ENCODE data around the gene RNF150. TPM values are rescaled to one million over a fixed set of nuclear protein-coding genes. Genes with fewer than 3 reads are reported as not detected.

Gene RNF150
- total RNA-seq, 1 donor from 2014 or later: 5.8 TPM

- Mint-ChIP-seq H3K27ac (ENCODE audit: unreplicated experiment) (no peak overlapping the region), H3K4me3 (ENCODE audit: unreplicated experiment) (no peak overlapping the region), H3K36me3 (ENCODE audit: low read depth, unreplicated experiment) (no peaks in the 10 kb centered on the region), H3K9me3 (ENCODE audit: unreplicated experiment) (no peaks in the 10 kb centered on the region), H3K4me1 (ENCODE audit: unreplicated experiment) (peaks cover 17% of the 10 kb centered on the region), H3K27me3 (ENCODE audit: unreplicated experiment) (no peaks in the 10 kb centered on the region)
- no peak for DNase-seq (ENCODE audit: low spot score)
- TF ChIP-seq CTCF (IDR thresholded peaks at IDR 0.05; ENCODE audit: unreplicated experiment): no peak
These were observed 229.5 kb downstream of the RNF150 start for GRCh38 chr4:140903522-140904475.

GRCh38 chr4:140901736-140902336 lies 231.4 kb downstream of the RNF150 start:
- Mint-ChIP-seq H3K9me3 (ENCODE audit: unreplicated experiment) (no peaks in the 10 kb centered on the region), H3K4me3 (ENCODE audit: unreplicated experiment) (no peak overlapping the region), H3K27me3 (ENCODE audit: unreplicated experiment) (no peaks in the 10 kb centered on the region), H3K4me1 (ENCODE audit: unreplicated experiment) (peaks cover 15% of the 10 kb centered on the region), H3K27ac (ENCODE audit: unreplicated experiment) (no peak overlapping the region), H3K36me3 (ENCODE audit: low read depth, unreplicated experiment) (no peaks in the 10 kb centered on the region)
- no peak for TF ChIP-seq CTCF (IDR thresholded peaks at IDR 0.05; ENCODE audit: unreplicated experiment)
- no peak for DNase-seq (ENCODE audit: low spot score)

GRCh38 chr4:140893939-140894338 lies 239.3 kb downstream of the RNF150 start:
- no peak overlapping the region for H3K27ac Mint-ChIP-seq (ENCODE audit: unreplicated experiment)
- H3K36me3 Mint-ChIP-seq (ENCODE audit: low read depth, unreplicated experiment): no peaks in the 10 kb centered on the region
- H3K27me3 Mint-ChIP-seq (ENCODE audit: unreplicated experiment): no peaks in the 10 kb centered on the region
- TF ChIP-seq CTCF (IDR thresholded peaks at IDR 0.05; ENCODE audit: unreplicated experiment): no peak
- no peaks in the 10 kb centered on the region for H3K4me1 Mint-ChIP-seq (ENCODE audit: unreplicated experiment)
- no peak overlapping the region for H3K4me3 Mint-ChIP-seq (ENCODE audit: unreplicated experiment)
- DNase-seq (ENCODE audit: low spot score): no peak
- no peaks in the 10 kb centered on the region for H3K9me3 Mint-ChIP-seq (ENCODE audit: unreplicated experiment)

GRCh38 chr4:140888054-140888453 lies 245.2 kb downstream of the RNF150 start:
- H3K36me3 Mint-ChIP-seq (ENCODE audit: low read depth, unreplicated experiment): no peaks in the 10 kb centered on the region
- TF ChIP-seq CTCF (IDR thresholded peaks at IDR 0.05; ENCODE audit: unreplicated experiment): no peak
- H3K4me3 Mint-ChIP-seq (ENCODE audit: unreplicated experiment): no peak overlapping the region
- no peak overlapping the region for H3K27ac Mint-ChIP-seq (ENCODE audit: unreplicated experiment)
- no peaks in the 10 kb centered on the region for H3K27me3 Mint-ChIP-seq (ENCODE audit: unreplicated experiment)
- no peak for DNase-seq (ENCODE audit: low spot score)
- no peaks in the 10 kb centered on the region for H3K9me3 Mint-ChIP-seq (ENCODE audit: unreplicated experiment)
- peaks cover 2% of the 10 kb centered on the region for H3K4me1 Mint-ChIP-seq (ENCODE audit: unreplicated experiment)

GRCh38 chr4:140887467-140887866 lies 245.8 kb downstream of the RNF150 start:
- H3K27me3 Mint-ChIP-seq (ENCODE audit: unreplicated experiment): no peaks in the 10 kb centered on the region
- no peak overlapping the region for H3K4me3 Mint-ChIP-seq (ENCODE audit: unreplicated experiment)
- no peak overlapping the region for H3K27ac Mint-ChIP-seq (ENCODE audit: unreplicated experiment)
- H3K9me3 Mint-ChIP-seq (ENCODE audit: unreplicated experiment): no peaks in the 10 kb centered on the region
- H3K4me1 Mint-ChIP-seq (ENCODE audit: unreplicated experiment): peaks cover 2% of the 10 kb centered on the region
- DNase-seq (ENCODE audit: low spot score): no peak
- H3K36me3 Mint-ChIP-seq (ENCODE audit: low read depth, unreplicated experiment): no peaks in the 10 kb centered on the region
- TF ChIP-seq CTCF (IDR thresholded peaks at IDR 0.05; ENCODE audit: unreplicated experiment): no peak
